Hepatocyte (in vitro differentiated cells): ENCODE data around the gene HIGD1C. TPM values are rescaled to one million over a fixed set of nuclear protein-coding genes. Genes with fewer than 3 reads are reported as not detected.

Experiments used
- DNase-seq: peaks from one replicate; pipeline ENCODE4 v3.0.0-alpha.2; 2016; ENCODE audit warnings: low spot score
- H2AFZ ChIP-seq: fragments of 200-600 bp; sonication (generic); 2 replicates; pipeline ENCODE4 v1.6.0; 2016; ENCODE audit warnings: antibody characterized with exemption, mild to moderate bottlenecking
- H3K27ac ChIP-seq: fragments of 200-600 bp; sonication (generic); 2 replicates; pipeline ENCODE4 v1.5.1; 2016; ENCODE audit warnings: mild to moderate bottlenecking
- H3K27me3 ChIP-seq: fragments of 200-600 bp; sonication (generic); 2 replicates; pipeline ENCODE4 v1.6.1; 2016
- H3K36me3 ChIP-seq: fragments of 200-600 bp; sonication (generic); replicated peaks from 2 replicates; pipeline ENCODE4 v1.5.1; 2016; ENCODE audit warnings: low read depth; ENCODE audit not compliant: insufficient read depth
- H3K4me1 ChIP-seq: fragments of 200-600 bp; sonication (generic); 2 replicates; pipeline ENCODE4 v1.5.1; 2016; ENCODE audit warnings: mild to moderate bottlenecking, moderate library complexity; ENCODE audit not compliant: insufficient read depth
- H3K4me2 ChIP-seq: fragments of 200-600 bp; sonication (generic); 2 replicates; pipeline ENCODE4 v1.6.0; 2016
- H3K4me3 ChIP-seq: fragments of 200-600 bp; sonication (generic); 2 replicates; pipeline ENCODE4 v1.5.1; 2016; ENCODE audit warnings: mild to moderate bottlenecking
- H3K79me2 ChIP-seq: fragments of 200-600 bp; sonication (generic); 2 replicates; pipeline ENCODE4 v1.6.0; 2017; ENCODE audit warnings: mild to moderate bottlenecking
- H3K9me2 ChIP-seq: fragments of 200-600 bp; sonication (generic); replicated peaks from 2 replicates; pipeline ENCODE4 v1.6.0; 2017; ENCODE audit warnings: mild to moderate bottlenecking; ENCODE audit not compliant: insufficient read depth
- H3K9me3 ChIP-seq: fragments of 200-600 bp; sonication (generic); 2 replicates; pipeline ENCODE4 v1.5.1; 2016; ENCODE audit warnings: low read depth, mild to moderate bottlenecking
- H4K20me1 ChIP-seq: fragments of 200-600 bp; sonication (generic); 2 replicates; pipeline ENCODE4 v1.6.0; 2016; ENCODE audit warnings: mild to moderate bottlenecking; ENCODE audit not compliant: insufficient read depth, poor library complexity, severe bottlenecking
- CTCF ChIP-seq: fragments of 200-600 bp; sonication (generic); IDR thresholded peaks from 2 replicates; pipeline ENCODE4 v1.5.1; 2016; ENCODE audit warnings: antibody characterized with exemption, mild to moderate bottlenecking; ENCODE audit not compliant: poor library complexity
- EZH2 ChIP-seq: fragments of 200-600 bp; sonication (generic); IDR thresholded peaks from 2 replicates; pipeline ENCODE4 v1.6.1; 2016; ENCODE audit warnings: antibody characterized with exemption, mild to moderate bottlenecking, borderline replicate concordance
- EZH2phosphoT487 ChIP-seq: fragments of 200-600 bp; sonication (generic); IDR thresholded peaks from one replicate; pipeline ENCODE4 v1.6.1; 2018; ENCODE audit warnings: antibody characterized with exemption, mild to moderate bottlenecking, low read depth, moderate library complexity; ENCODE audit not compliant: unreplicated experiment, severe bottlenecking
- WGBS: methylation state at CpG from one replicate; pipeline ENCODE4 v1.1.6; 2016; ENCODE audit warnings: low lambda C conversion rate; ENCODE audit errors: missing lambda C conversion rate; 5-methylcytosine and 5-hydroxymethylcytosine counted together
- polyA plus RNA-seq: library from polyadenylated mRNA; unstranded; fragments of >200 nt; fragmentation: Nextera tagmentation; extraction: Ambion mirVana; gene quantifications from 2 replicates; pipeline ENCODE4 v1.2.1, GENCODE V29; 2016
- total RNA-seq: library from RNA; depleted of rRNA; stranded (reverse); fragments of >200 nt; gene quantifications from 2 replicates; pipeline ENCODE4 v1.2.3, GENCODE V29; 2014

The HIGD1C gene
- total and polyA plus RNA-seq, 2 experiments from 2014 or later = not detected

- Histone ChIP-seq H3K36me3 (no peaks in the 10 kb centered on the region), H3K4me1 (peaks cover 42% of the 10 kb centered on the region), H4K20me1 (no peaks in the 10 kb centered on the region), H3K27ac (peak overlapping the region; percentile 42), H3K9me2 (no peaks in the 10 kb centered on the region), H3K79me2 (peaks cover 48% of the 10 kb centered on the region), H3K9me3 (no peaks in the 10 kb centered on the region), H3K4me2 (peak overlapping the region; percentile 84), H3K27me3 (no peaks in the 10 kb centered on the region), H2AFZ (no peak overlapping the region), H3K4me3 (peak overlapping the region; percentile 42)
- TF ChIP-seq EZH2phosphoT487 (no peak), EZH2 (no peak), CTCF (no peak)
- 54% methylated on average over 2 of the region's 2 CpGs for WGBS
- no peak for DNase-seq
Measured at GRCh38 chr12:50927356-50927755, 25.0 kb upstream of the HIGD1C start.

GRCh38 chr12:50927766-50928224 is 24.5 kb upstream of the HIGD1C start:
- Histone ChIP-seq H3K4me2 (peak overlapping the region; percentile 84), H3K27ac (peak overlapping the region; percentile 42), H3K27me3 (no peaks in the 10 kb centered on the region), H2AFZ (no peak overlapping the region), H3K79me2 (peaks cover 48% of the 10 kb centered on the region), H3K36me3 (no peaks in the 10 kb centered on the region), H3K4me3 (peak overlapping the region; percentile 42), H3K9me2 (no peaks in the 10 kb centered on the region), H3K9me3 (no peaks in the 10 kb centered on the region), H3K4me1 (peaks cover 42% of the 10 kb centered on the region), H4K20me1 (no peaks in the 10 kb centered on the region)
- WGBS = 87% methylated on average over 6 of the region's 6 CpGs
- no peak for DNase-seq
- TF ChIP-seq EZH2 = no peak
- no peak for TF ChIP-seq EZH2phosphoT487
- no peak for TF ChIP-seq CTCF

GRCh38 chr12:50928392-50928791 is 24.0 kb upstream of the HIGD1C start:
- no peak for TF ChIP-seq EZH2phosphoT487
- no peak for TF ChIP-seq EZH2
- no peak for TF ChIP-seq CTCF
- no peaks in the 10 kb centered on the region for H3K9me2 ChIP-seq
- H3K36me3 ChIP-seq = no peaks in the 10 kb centered on the region
- no peak overlapping the region for H2AFZ ChIP-seq
- H4K20me1 ChIP-seq = no peaks in the 10 kb centered on the region
- no peak for DNase-seq
- H3K9me3 ChIP-seq = no peaks in the 10 kb centered on the region
- no peaks in the 10 kb centered on the region for H3K27me3 ChIP-seq
- peak overlapping the region; percentile 42 for H3K4me3 ChIP-seq
- peaks cover 44% of the 10 kb centered on the region for H3K4me1 ChIP-seq
- peak overlapping the region; percentile 42 for H3K27ac ChIP-seq
- 61% methylated on average over 3 of the region's 3 CpGs for WGBS
- peaks cover 48% of the 10 kb centered on the region for H3K79me2 ChIP-seq
- peak overlapping the region; percentile 84 for H3K4me2 ChIP-seq
